ENCODE results near the gene QSOX2. TPM values are rescaled to one million over a fixed set of nuclear protein-coding genes. Genes with fewer than 3 reads are reported as not detected.

QSOX2 gene
- total RNA-seq, 1 experiment from 2014 or later: 34.6 TPM

DNA sequence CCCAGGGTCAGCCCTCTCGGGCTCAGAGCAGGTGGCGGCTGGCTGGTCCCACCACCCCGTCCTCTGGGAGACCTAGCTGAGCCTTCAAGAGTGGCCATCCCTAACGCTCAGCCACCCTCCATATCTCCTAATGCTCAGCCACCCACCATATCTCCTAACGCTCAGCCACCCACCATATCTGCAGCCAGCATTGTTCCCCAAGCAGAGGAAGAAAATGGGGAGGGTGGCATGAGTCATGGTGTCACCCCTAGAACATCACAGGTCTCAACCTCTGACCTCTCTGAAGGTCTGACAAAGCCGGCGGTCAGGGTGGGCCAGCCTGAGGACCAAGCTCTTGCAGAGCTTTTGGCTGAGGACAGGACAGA is 55.4 kb downstream of the QSOX2 start:
- BruUV-seq (replicated peaks): no TSS peak
- Histone ChIP-seq H2AFZ (no peak overlapping the region), H3K9me2 (ENCODE audit: insufficient read depth) (no peaks in the 10 kb centered on the region), H3K27me3 (ENCODE audit: insufficient read depth, low read depth) (peaks cover 31% of the 10 kb centered on the region), H3K4me3 (no peak overlapping the region), H3K27ac (no peak overlapping the region), H3F3A (ENCODE audit: insufficient read depth, low read depth) (no peaks in the 10 kb centered on the region), H3K4me2 (no peak overlapping the region), H4K20me1 (ENCODE audit: insufficient read depth) (no peaks in the 10 kb centered on the region), H3K4me1 (replicated peaks; ENCODE audit: insufficient read depth) (no peaks in the 10 kb centered on the region), H3K36me3 (ENCODE audit: low read depth) (no peaks in the 10 kb centered on the region), H3K79me2 (ENCODE audit: low read depth) (no peaks in the 10 kb centered on the region), H3K9me3 (ENCODE audit: insufficient read depth, low read depth) (no peaks in the 10 kb centered on the region)
- no peak for DNase-seq
- CTCF ChIA-PET: no interaction called here
- intact Hi-C loops (cut with micrococcal nuclease; ENCODE audit: unreplicated experiment): no loop called here
- POLR2A ChIA-PET (ENCODE audit: unreplicated experiment): no interaction called here
- TF ChIP-seq, protein P1, sequence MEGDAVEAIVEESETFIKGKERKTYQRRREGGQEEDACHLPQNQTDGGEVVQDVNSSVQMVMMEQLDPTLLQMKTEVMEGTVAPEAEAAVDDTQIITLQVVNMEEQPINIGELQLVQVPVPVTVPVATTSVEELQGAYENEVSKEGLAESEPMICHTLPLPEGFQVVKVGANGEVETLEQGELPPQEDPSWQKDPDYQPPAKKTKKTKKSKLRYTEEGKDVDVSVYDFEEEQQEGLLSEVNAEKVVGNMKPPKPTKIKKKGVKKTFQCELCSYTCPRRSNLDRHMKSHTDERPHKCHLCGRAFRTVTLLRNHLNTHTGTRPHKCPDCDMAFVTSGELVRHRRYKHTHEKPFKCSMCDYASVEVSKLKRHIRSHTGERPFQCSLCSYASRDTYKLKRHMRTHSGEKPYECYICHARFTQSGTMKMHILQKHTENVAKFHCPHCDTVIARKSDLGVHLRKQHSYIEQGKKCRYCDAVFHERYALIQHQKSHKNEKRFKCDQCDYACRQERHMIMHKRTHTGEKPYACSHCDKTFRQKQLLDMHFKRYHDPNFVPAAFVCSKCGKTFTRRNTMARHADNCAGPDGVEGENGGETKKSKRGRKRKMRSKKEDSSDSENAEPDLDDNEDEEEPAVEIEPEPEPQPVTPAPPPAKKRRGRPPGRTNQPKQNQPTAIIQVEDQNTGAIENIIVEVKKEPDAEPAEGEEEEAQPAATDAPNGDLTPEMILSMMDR (conservative IDR thresholded peaks at IDR 0.05): no peak
- no peak for TF ChIP-seq EZH2 (IDR thresholded peaks at IDR 0.05; ENCODE audit: low read depth)

DNA sequence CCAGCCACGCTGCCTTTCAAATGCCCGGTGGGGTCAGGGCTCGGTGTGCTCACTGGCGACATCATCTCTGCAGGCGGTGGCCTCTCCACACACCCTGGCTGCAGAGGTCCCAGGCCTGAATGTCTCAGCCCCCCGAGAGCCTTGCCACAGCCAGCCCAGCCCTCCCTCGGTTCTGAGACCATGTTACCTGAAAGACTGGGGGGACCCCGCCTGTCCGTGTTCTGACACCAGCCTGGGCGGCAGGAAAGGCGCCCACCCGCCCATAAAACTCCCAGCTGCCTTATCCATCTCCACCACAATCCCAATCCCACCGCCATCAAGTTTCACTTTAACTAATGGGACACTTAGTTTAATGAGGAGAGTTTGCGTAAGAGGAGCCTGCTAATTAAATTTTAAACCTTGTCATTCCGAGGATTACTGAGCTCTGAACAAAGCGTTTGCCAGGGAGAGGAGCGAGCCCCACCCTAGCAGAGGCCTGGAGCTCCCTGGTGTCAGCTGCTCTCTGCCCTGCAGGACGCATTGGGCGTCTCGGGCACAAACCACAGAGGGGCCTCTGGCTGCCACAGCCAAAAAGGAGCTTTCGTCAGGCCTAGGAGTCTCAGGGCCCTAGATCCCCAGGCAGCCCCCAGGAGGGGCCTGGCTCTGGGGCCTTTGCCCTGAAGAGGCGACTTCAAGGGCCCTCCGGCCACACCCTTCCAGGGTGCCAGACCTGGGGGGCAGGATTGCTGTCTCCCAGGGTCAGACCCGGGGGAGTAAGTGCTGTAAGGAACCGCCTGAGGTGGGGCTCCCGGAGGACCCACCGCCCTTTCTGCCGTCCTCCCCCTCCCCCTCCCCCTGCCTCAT is 56.0 kb downstream of the QSOX2 start:
- H3K4me1 ChIP-seq (replicated peaks; ENCODE audit: insufficient read depth): no peaks in the 10 kb centered on the region
- no peak overlapping the region for H2AFZ ChIP-seq
- no peaks in the 10 kb centered on the region for H3K9me2 ChIP-seq (ENCODE audit: insufficient read depth)
- no peaks in the 10 kb centered on the region for H3K36me3 ChIP-seq (ENCODE audit: low read depth)
- no peak for TF ChIP-seq EZH2 (IDR thresholded peaks at IDR 0.05; ENCODE audit: low read depth)
- TF ChIP-seq, protein P1 (conservative IDR thresholded peaks at IDR 0.05): no peak
- POLR2A ChIA-PET (ENCODE audit: unreplicated experiment): no interaction called here
- intact Hi-C loops (cut with micrococcal nuclease; ENCODE audit: unreplicated experiment): no loop called here
- H3K27me3 ChIP-seq (ENCODE audit: insufficient read depth, low read depth): peaks cover 31% of the 10 kb centered on the region
- H3K4me3 ChIP-seq: no peak overlapping the region
- CTCF ChIA-PET: no interaction called here
- no peak overlapping the region for H3K27ac ChIP-seq
- no peaks in the 10 kb centered on the region for H3K79me2 ChIP-seq (ENCODE audit: low read depth)
- no peaks in the 10 kb centered on the region for H3K9me3 ChIP-seq (ENCODE audit: insufficient read depth, low read depth)
- no peaks in the 10 kb centered on the region for H3F3A ChIP-seq (ENCODE audit: insufficient read depth, low read depth)
- no peak for DNase-seq
- BruUV-seq (replicated peaks): no TSS peak
- no peak overlapping the region for H3K4me2 ChIP-seq
- no peaks in the 10 kb centered on the region for H4K20me1 ChIP-seq (ENCODE audit: insufficient read depth)

DNA sequence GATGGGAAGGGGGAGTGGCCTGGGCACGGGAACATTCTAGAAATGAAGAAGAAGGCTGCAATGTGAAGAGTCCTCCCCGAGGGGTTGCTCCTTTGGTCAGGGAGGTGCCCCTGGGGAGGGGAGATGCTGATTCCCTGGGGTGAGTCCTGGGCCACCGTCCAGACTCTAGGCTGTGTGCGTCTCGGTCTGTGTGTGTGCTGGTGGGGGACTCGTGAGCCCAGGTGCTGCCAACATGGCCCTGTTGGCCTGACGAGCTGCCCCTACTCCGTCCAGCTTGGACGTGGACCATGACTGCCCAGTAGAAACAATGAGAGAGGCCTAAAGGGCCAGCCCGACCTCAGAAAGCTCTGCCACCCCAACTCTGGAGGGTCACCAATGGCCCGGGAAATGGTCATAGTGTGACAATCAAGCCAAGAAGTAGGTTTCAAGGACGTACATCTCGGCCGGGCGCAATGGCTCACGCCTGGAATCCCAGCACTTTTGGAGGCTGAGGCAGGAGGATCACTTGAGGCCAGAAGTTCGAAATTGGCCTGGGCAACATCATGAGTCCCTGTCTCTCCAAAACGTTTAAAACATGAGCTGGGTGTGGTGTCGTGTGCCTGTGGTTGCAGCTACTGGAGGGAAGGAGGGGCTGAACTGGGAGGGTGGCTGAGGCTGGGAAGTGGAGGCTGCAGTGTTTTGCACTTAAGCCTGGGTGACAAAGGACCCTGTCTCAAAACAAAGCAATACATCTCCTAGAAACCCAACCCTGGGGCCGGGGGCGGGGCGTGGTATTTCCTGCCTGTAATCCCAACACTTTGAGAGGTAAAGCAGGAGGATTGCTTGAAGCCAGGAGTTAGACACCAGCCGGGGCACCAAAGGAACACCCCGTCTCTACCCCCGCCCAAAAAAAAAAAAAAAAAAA is 57.7 kb downstream of the QSOX2 start:
- H3K4me3 ChIP-seq: no peak overlapping the region
- H3K9me2 ChIP-seq (ENCODE audit: insufficient read depth): no peaks in the 10 kb centered on the region
- no peak overlapping the region for H2AFZ ChIP-seq
- intact Hi-C loops (cut with micrococcal nuclease; ENCODE audit: unreplicated experiment): no loop called here
- no peaks in the 10 kb centered on the region for H3K4me1 ChIP-seq (replicated peaks; ENCODE audit: insufficient read depth)
- H3K9me3 ChIP-seq (ENCODE audit: insufficient read depth, low read depth): no peaks in the 10 kb centered on the region
- H3K27ac ChIP-seq: no peak overlapping the region
- H3K79me2 ChIP-seq (ENCODE audit: low read depth): no peaks in the 10 kb centered on the region
- no peaks in the 10 kb centered on the region for H3K36me3 ChIP-seq (ENCODE audit: low read depth)
- H4K20me1 ChIP-seq (ENCODE audit: insufficient read depth): no peaks in the 10 kb centered on the region
- no peaks in the 10 kb centered on the region for H3F3A ChIP-seq (ENCODE audit: insufficient read depth, low read depth)
- peaks cover 40% of the 10 kb centered on the region for H3K27me3 ChIP-seq (ENCODE audit: insufficient read depth, low read depth)
- ChIA-PET CTCF (no interaction called here), POLR2A (ENCODE audit: unreplicated experiment) (interaction anchor here (0.6 kb wide), 1 partner anchor 75 kb away, joined by 17 read pairs; no protein-coding TSS in a partner anchor)
- no TSS peak for BruUV-seq (replicated peaks)
- no peak for TF ChIP-seq EZH2 (IDR thresholded peaks at IDR 0.05; ENCODE audit: low read depth)
- no peak for DNase-seq
- H3K4me2 ChIP-seq: no peak overlapping the region
